PC-9 (cell line): ENCODE results near the gene ZFAND3.

Source experiments
- EZH2 ChIP-seq: fragments of 200-600 bp; sonication (generic); IDR thresholded peaks from 2 replicates; pipeline ENCODE4 v1.8.0; 2017; ENCODE audit warnings: antibody characterized with exemption, low read depth
- TF ChIP-seq, protein P1 (sequence below): fragments of 200-600 bp; sonication (generic); conservative IDR thresholded peaks from 2 replicates; pipeline ENCODE4 v1.6.1; 2017; ENCODE audit warnings: mixed run types, antibody characterized with exemption, mild to moderate bottlenecking, moderate library complexity

DNA sequence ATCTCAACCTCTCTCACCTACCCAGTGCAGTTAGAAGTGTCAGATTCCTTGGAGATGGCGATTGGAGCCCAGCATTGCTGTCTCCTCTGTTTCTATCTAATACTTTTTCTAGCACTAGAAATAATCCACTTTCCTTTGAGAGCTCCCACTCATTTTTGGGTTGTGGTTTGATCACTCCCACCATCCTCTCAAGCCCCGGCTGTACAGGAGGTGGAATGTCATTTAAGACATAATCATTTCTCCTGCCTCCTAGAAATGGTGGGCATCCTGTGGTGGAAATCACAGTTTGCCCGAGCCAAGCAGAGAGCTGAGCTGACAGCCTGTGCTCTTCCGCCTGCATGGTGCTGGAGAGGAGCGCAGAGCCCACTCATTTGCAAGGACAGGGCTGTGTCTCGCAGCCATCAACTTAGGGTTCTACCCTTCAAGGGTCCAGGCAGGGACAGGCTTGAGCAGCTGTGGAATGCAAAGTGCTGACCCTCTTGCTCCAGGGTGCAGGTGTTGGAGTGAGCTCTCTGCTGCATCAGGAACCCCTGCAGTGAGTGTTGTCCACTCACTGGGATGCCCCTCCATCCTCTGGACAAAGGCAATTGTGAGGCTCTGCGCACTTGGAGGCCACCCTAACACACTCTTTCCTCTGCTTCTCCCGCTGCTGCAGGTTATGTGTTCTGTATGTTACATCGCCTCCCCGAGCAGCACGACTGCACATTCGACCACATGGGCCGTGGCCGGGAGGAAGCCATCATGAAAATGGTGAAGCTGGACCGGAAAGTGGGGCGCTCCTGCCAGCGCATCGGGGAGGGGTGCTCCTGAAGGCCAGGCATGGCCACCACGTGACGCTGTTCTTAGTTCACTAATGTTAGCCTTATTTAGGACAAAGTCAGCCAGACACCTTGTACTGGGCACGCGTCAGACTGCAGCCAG is 332.3 kb downstream of the ZFAND3 start:
- TF ChIP-seq, protein P1, sequence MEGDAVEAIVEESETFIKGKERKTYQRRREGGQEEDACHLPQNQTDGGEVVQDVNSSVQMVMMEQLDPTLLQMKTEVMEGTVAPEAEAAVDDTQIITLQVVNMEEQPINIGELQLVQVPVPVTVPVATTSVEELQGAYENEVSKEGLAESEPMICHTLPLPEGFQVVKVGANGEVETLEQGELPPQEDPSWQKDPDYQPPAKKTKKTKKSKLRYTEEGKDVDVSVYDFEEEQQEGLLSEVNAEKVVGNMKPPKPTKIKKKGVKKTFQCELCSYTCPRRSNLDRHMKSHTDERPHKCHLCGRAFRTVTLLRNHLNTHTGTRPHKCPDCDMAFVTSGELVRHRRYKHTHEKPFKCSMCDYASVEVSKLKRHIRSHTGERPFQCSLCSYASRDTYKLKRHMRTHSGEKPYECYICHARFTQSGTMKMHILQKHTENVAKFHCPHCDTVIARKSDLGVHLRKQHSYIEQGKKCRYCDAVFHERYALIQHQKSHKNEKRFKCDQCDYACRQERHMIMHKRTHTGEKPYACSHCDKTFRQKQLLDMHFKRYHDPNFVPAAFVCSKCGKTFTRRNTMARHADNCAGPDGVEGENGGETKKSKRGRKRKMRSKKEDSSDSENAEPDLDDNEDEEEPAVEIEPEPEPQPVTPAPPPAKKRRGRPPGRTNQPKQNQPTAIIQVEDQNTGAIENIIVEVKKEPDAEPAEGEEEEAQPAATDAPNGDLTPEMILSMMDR, result no peak
- no peak for TF ChIP-seq EZH2
